Esophagus (tissue), 2 donors: ENCODE measurements around the gene GNG13. TPM values are rescaled to one million over a fixed set of nuclear protein-coding genes. Genes with fewer than 3 reads are reported as not detected.
"Not testable (repeated sequence)": the region's sequence is repeated elsewhere in the genome, so short reads cannot be mapped to it uniquely, and the experiment has no call there.

Experiments
- H3K27ac ChIP-seq, 2 donors: one replicate each; pipeline ENCODE4 v1.5.1; 2013; ENCODE audit warnings: low read depth in 2 of 2, mild to moderate bottlenecking in 2 of 2, inconsistent platforms in 1 of 2, low read length in 1 of 2, moderate library complexity in 1 of 2
- H3K27me3 ChIP-seq, 2 donors: one replicate each; pipeline ENCODE4 v1.6.1; 2013; ENCODE audit warnings: low read length in 2 of 2, control low read depth in 1 of 2, mild to moderate bottlenecking in 1 of 2; ENCODE audit not compliant: insufficient read depth in 2 of 2, control insufficient read depth in 1 of 2
- H3K36me3 ChIP-seq, 2 donors: one replicate each; pipeline ENCODE4 v1.6.1; 2013; ENCODE audit warnings: low read length in 1 of 2; ENCODE audit not compliant: control insufficient read depth in 2 of 2, insufficient read depth in 2 of 2
- H3K4me1 ChIP-seq, 2 donors: one replicate each; pipeline ENCODE4 v1.6.1; 2013; ENCODE audit warnings: low read length in 1 of 2; ENCODE audit not compliant: control insufficient read depth in 2 of 2, insufficient read depth in 2 of 2
- H3K4me3 ChIP-seq, 2 donors: one replicate each; pipeline ENCODE4 v1.5.1; 2013; ENCODE audit warnings: low read length in 2 of 2, mild to moderate bottlenecking in 2 of 2, low read depth in 1 of 2, moderate library complexity in 1 of 2
- H3K9me3 ChIP-seq, 2 donors: one replicate each; pipeline ENCODE4 v1.6.1; 2013; ENCODE audit warnings: mild to moderate bottlenecking in 2 of 2, low read depth in 1 of 2, low read length in 1 of 2, moderate library complexity in 1 of 2; ENCODE audit not compliant: control insufficient read depth in 2 of 2, insufficient read depth in 1 of 2
- WGBS, 2 donors: extraction: QIAGEN DNeasy Blood & Tissue Kit; methylation state at CpG; one replicate each; pipeline ENCODE4 v1.1.7; 2013; 5-methylcytosine and 5-hydroxymethylcytosine counted together
- polyA plus RNA-seq, 2 donors: library from polyadenylated mRNA; stranded (reverse); fragments of 200-250 nt; gene quantifications; one replicate each; pipeline ENCODE4 v1.2.3, GENCODE V29; 2013
- donor health status: healthy with polysubstance abuse.
- donor health status: Bipolar disorder and iron deficiency.

The GNG13 gene
- polyA plus RNA-seq, 2 donors = not detected

- H3K27me3 ChIP-seq = peaks cover 0 to 8% of the 10 kb centered on the region in 2 donors
- H3K36me3 ChIP-seq = no peaks in the 10 kb centered on the region
- peaks cover 0 to 4% of the 10 kb centered on the region in 2 donors for H3K4me1 ChIP-seq
- 84 to 87% methylated on average over 22 of the region's 22 CpGs for WGBS, 2 donors
- no peak overlapping the region for H3K27ac ChIP-seq
- peaks cover 0 to 2% of the 10 kb centered on the region in 2 donors for H3K9me3 ChIP-seq
- H3K4me3 ChIP-seq = no peak overlapping the region
Observed at GRCh38 chr16:824194-824593, 23.7 kb upstream of the GNG13 start.

- Histone ChIP-seq H3K4me3 (no peak overlapping the region), H3K27me3 (peaks cover 0 to 12% of the 10 kb centered on the region in 2 donors), H3K36me3 (no peaks in the 10 kb centered on the region), H3K27ac (no peak overlapping the region), H3K4me1 (peaks cover 0 to 4% of the 10 kb centered on the region in 2 donors), H3K9me3 (peaks cover 0 to 9% of the 10 kb centered on the region in 2 donors)
- 86 to 90% methylated on average over 9 of the region's 9 CpGs for WGBS, 2 donors
Observed at GRCh38 chr16:822909-823297, 22.4 kb upstream of the GNG13 start.

- no peaks in the 10 kb centered on the region for H3K36me3 ChIP-seq
- WGBS, 2 donors = 82 to 85% methylated on average over 19 to 21 of the region's 21 CpGs
Observed at GRCh38 chr16:822174-822908, 21.8 kb upstream of the GNG13 start.

GRCh38 chr16:821751-822150 is 21.2 kb upstream of the GNG13 start:
- no peak overlapping the region for H3K4me3 ChIP-seq
- H3K4me1 ChIP-seq = peaks cover 0 to 4% of the 10 kb centered on the region in 2 donors
- H3K9me3 ChIP-seq = peaks cover 0 to 7% of the 10 kb centered on the region in 2 donors
- 58 to 66% methylated on average over 13 of the region's 13 CpGs for WGBS, 2 donors
- no peaks in the 10 kb centered on the region for H3K36me3 ChIP-seq
- peaks cover 0 to 12% of the 10 kb centered on the region in 2 donors for H3K27me3 ChIP-seq
- H3K27ac ChIP-seq = no peak overlapping the region

More at GRCh38 chr16:822174-822908, 21.8 kb upstream of the GNG13 start:
- H3K9me3 ChIP-seq = peaks cover 0 to 9% of the 10 kb centered on the region in 2 donors
- peaks cover 0 to 12% of the 10 kb centered on the region in 2 donors for H3K27me3 ChIP-seq
- no peak overlapping the region for H3K4me3 ChIP-seq
- peaks cover 0 to 4% of the 10 kb centered on the region in 2 donors for H3K4me1 ChIP-seq
- no peak overlapping the region for H3K27ac ChIP-seq

GRCh38 chr16:820748-821147 is 20.2 kb upstream of the GNG13 start:
- H3K27me3 ChIP-seq = peaks cover 0 to 12% of the 10 kb centered on the region in 2 donors

GRCh38 chr16:820044-820408 is 19.5 kb upstream of the GNG13 start:
- H3K4me1 ChIP-seq, H3K4me3 ChIP-seq, H3K36me3 ChIP-seq, H3K27ac ChIP-seq, H3K9me3 ChIP-seq: not testable (repeated sequence)
- peaks cover 0 to 12% of the 10 kb centered on the region in 2 donors for H3K27me3 ChIP-seq
- 69 to 71% methylated on average over 10 of the region's 10 CpGs for WGBS, 2 donors

More at GRCh38 chr16:820748-821147, 20.2 kb upstream of the GNG13 start:
- Histone ChIP-seq H3K27ac (no peak overlapping the region), H3K36me3 (no peaks in the 10 kb centered on the region), H3K4me3 (no peak overlapping the region), H3K9me3 (peaks cover 0 to 7% of the 10 kb centered on the region in 2 donors), H3K4me1 (peaks cover 0 to 4% of the 10 kb centered on the region in 2 donors)
- WGBS, 2 donors = 70% methylated on average over 12 of the region's 12 CpGs

- Histone ChIP-seq H3K4me3 (no peak overlapping the region), H3K4me1 (no peaks in the 10 kb centered on the region), H3K36me3 (no peaks in the 10 kb centered on the region), H3K9me3 (peaks cover 0 to 7% of the 10 kb centered on the region in 2 donors), H3K27ac (no peak overlapping the region), H3K27me3 (peaks cover 0 to 12% of the 10 kb centered on the region in 2 donors)
- WGBS, 2 donors = 58 to 60% methylated on average over 23 of the region's 23 CpGs
Observed at GRCh38 chr16:819336-820043, 19.0 kb upstream of the GNG13 start.

GRCh38 chr16:818592-818991 is 18.1 kb upstream of the GNG13 start:
- Histone ChIP-seq H3K36me3 (no peaks in the 10 kb centered on the region), H3K27ac (no peak overlapping the region), H3K9me3 (peaks cover 0 to 7% of the 10 kb centered on the region in 2 donors), H3K27me3 (peaks cover 0 to 15% of the 10 kb centered on the region in 2 donors), H3K4me3 (no peak overlapping the region), H3K4me1 (peaks cover 0 to 1% of the 10 kb centered on the region in 2 donors)
- 70 to 73% methylated on average over 2 of the region's 2 CpGs for WGBS, 2 donors

GRCh38 chr16:818132-818531 is 17.6 kb upstream of the GNG13 start:
- Histone ChIP-seq H3K27me3 (peaks cover 0 to 19% of the 10 kb centered on the region in 2 donors), H3K27ac (no peak overlapping the region), H3K4me3 (no peak overlapping the region), H3K4me1 (peaks cover 0 to 6% of the 10 kb centered on the region in 2 donors), H3K36me3 (no peaks in the 10 kb centered on the region), H3K9me3 (peaks cover 0 to 7% of the 10 kb centered on the region in 2 donors)
- WGBS, 2 donors = 78 to 88% methylated on average over 8 of the region's 8 CpGs
